GM12875 (cell line): ENCODE results near the gene FBXO41.

Experiments used
- H3K4me3 ChIP-seq: one replicate; pipeline ENCODE4 v1.5.1; 2011; ENCODE audit warnings: low read depth, low read length, control low read depth
- TF ChIP-seq, protein P1 (sequence below): IDR thresholded peaks from 2 replicates; pipeline ENCODE4 v1.5.1; 2011; ENCODE audit warnings: low read depth, mild to moderate bottlenecking, control low read depth, inconsistent platforms, low read length, moderate library complexity, borderline replicate concordance; ENCODE audit not compliant: insufficient read depth

FBXO41 gene

DNA sequence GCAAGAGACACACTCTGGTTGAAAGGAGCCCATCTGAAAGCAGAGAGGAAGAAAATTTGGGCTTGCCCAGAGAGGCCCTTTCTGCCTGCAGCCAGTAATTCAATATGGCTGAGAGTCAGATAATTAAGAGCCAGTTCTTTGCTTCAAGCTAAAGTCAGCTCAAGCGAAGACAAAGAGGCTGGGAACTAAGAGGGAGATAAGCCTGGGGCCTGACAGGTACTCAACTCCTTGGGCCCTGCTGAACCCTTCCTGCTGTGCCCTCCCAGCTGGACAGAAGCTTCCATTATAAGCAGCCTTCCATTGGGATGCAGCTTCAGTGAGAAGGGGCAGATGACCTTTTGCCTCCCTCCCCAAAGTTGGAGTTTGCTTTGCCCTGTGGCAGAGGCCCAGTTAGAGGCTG is 12.0 kb downstream of the FBXO41 start:
- no peak overlapping the region for H3K4me3 ChIP-seq
- TF ChIP-seq, protein P1, sequence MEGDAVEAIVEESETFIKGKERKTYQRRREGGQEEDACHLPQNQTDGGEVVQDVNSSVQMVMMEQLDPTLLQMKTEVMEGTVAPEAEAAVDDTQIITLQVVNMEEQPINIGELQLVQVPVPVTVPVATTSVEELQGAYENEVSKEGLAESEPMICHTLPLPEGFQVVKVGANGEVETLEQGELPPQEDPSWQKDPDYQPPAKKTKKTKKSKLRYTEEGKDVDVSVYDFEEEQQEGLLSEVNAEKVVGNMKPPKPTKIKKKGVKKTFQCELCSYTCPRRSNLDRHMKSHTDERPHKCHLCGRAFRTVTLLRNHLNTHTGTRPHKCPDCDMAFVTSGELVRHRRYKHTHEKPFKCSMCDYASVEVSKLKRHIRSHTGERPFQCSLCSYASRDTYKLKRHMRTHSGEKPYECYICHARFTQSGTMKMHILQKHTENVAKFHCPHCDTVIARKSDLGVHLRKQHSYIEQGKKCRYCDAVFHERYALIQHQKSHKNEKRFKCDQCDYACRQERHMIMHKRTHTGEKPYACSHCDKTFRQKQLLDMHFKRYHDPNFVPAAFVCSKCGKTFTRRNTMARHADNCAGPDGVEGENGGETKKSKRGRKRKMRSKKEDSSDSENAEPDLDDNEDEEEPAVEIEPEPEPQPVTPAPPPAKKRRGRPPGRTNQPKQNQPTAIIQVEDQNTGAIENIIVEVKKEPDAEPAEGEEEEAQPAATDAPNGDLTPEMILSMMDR: no peak

DNA sequence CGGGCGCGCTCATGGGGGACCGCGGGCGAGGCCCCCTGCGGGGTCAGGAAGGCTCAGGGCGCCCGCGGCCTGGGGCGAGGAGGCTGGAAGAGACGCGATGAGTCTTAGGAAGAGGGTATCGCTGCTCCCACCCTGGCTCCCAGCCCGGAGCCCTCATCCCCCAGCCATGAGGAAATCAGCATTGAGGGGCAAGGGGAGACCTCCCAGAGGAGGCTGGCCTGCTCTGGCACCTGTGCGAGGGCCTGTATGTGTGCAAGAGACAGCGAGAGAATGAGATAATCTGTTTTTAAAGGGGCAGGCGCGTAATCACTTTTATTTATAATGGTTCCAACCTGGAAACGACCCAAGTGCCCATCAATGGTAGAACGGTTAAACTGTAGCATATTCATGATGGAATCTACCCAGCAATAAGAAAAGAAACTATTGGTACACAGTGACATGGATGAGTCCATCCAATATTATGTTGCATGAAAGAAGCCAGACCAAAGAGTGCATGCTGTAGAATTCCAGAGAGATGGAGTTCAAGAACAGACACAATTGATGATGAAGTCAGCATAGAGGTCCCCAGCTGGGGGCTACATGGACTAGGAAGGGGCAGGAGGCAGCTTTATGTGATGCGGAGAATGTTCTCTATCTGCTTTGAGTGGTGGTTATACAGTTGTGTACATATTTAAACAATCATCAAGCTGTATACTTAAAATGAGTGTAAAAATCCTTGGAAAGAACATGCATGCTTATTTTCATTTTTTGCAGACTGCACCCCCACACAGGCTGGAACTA is 14.4 kb downstream of the FBXO41 start:
- TF ChIP-seq, protein P1: no peak

DNA sequence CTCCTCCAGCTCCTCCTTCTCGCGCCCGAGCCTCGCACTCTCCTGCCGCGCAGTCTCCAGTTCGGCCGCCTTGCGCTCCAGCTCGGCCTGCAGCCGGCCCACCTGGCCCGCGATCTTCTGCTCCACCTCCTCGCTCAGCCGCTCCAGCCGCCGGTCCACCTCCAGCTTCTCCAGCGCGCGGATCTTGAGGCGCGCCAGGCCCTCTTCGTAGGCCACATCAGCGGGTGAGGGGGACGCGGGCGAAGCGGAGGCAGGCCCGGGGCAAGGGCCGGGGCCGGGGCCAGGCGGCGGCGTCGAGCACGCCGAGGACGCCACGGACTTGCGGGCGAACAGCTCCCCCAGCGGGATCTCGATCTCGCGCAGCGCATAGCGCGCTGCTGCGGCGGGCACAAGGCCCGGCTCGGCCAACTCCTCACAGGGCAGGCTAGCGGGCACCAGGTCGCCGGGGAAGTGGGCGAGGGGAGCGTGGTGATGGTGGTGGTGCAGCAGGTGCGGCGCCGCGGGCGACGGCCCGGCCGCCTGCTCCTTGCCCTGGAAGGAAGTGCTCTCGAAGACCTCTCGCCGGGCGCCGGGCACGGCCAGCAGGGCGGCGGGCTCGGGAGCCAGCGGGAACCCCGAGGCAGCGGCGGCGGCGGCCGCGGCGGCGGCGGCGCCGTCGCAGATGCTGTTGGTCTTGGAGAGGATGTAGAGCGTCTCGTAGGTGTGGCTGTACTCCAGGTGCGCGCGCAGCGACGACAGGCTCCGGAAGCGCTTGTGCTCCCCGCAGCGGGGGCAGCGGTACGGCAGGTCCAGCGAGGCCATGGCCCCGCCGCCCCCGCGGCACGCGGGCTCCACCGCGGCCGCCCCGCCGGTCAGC is 15.2 kb downstream of the FBXO41 start:
- H3K4me3 ChIP-seq: no peak overlapping the region

More for the DNA sequence above, 14.4 kb downstream of the FBXO41 start:
- H3K4me3 ChIP-seq: no peak overlapping the region

DNA sequence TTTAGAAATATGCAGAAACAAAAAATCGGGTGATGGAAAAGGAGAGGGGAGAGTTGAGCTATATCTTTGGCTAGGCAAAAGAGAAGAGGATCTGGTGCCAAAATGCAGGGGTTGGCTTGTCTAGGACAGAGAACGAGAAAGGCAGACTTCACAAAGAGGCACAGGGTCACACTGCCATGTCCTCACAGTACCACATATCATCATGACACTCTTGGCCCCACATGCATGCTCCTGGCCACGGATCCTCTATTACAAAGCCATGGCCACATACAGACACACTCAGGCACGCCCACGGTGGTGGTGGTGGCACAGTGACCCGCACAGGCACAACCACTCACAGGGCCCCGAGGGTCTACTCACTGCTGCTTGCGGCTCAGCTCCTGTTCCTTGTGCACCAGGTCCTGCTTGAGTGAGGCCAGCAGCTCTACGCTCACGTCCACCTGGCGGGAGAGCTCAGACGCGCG is 15.9 kb downstream of the FBXO41 start:
- TF ChIP-seq, protein P1: no peak
- H3K4me3 ChIP-seq: no peak overlapping the region

More for the DNA sequence above, 15.2 kb downstream of the FBXO41 start:
- TF ChIP-seq, protein P1: no peak

DNA sequence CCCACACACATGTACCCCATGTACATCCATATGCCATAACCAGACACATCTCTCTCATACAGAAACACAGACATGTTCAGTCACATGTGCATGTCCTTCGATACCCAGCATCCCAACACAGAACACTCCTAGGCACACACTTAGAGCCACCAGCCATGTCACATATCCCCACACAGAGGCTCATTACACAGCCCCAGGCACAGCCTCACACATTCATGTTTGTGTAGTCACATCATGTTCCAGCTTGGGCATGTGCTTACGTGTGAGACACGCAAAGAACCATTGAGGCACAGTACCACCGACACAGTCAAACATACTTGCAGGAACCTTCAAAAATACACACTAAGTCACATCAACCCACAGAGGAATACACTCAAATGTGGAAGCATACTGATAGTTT is 17.3 kb downstream of the FBXO41 start:
- no peak overlapping the region for H3K4me3 ChIP-seq
- TF ChIP-seq, protein P1: no peak

DNA sequence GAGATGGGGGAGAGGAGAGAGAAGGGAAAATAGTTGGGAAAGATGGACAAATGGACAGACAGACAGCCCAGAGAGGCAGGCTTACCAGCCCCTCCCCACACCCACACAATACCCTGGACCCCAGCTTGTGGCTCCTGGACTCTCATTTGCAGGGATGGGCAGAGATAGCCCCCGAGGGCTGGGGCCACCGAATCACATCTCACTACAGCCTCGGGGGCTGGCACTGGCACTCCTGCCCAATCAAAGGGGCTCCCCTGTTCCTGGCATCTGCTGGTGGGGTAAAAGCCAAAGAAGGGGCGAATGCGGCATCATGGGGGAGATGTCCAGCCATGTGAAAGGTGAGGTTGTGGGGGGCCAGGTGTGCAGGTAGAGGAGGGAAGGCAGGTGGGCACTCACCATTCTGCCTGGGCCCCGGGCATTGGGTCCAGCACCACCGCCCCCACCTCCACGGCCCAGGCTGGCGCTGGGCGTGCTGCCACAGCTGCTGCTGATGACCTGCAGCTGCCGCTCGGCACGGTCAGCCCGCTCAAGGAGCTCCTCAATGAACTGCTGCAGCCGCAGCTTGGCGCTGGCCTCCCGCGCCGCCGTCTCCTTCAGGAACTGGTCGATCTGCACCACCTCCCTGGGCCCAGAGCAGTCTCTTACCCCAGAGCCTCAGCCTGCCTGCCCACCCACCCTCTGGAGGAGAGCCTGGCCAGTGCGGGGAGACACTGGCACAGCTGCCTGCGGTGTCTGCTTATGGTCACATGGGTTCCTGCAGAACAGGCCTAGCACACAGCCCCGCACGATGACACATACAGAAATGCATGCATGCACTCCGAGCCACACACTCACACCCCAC is 18.0 kb downstream of the FBXO41 start:
- TF ChIP-seq, protein P1: no peak
- H3K4me3 ChIP-seq: no peak overlapping the region
